Peyer's patch (tissue), 4 donors: Measurements from ENCODE around the gene ZNF407.

Source experiments
- POLR2A ChIP-seq, 2 donors: fragments of 450-650 bp; IDR thresholded peaks; one replicate each; pipeline ENCODE4 v1.5.1; 2017; ENCODE audit warnings: antibody characterized with exemption in 2 of 2, mild to moderate bottlenecking in 2 of 2, moderate library complexity in 2 of 2
- TF ChIP-seq, protein P1 (sequence below), 6 experiments: fragments of 450-650 bp in 4 of 6; fragments of 200-600 bp in 2 of 6; sonication (generic) in 1 of 6; IDR thresholded peaks; one replicate each; pipeline ENCODE4 v1.5.1; 2017 to 2019; ENCODE audit warnings: antibody characterized with exemption in 6 of 6, mild to moderate bottlenecking in 3 of 6, moderate library complexity in 1 of 6

DNA sequence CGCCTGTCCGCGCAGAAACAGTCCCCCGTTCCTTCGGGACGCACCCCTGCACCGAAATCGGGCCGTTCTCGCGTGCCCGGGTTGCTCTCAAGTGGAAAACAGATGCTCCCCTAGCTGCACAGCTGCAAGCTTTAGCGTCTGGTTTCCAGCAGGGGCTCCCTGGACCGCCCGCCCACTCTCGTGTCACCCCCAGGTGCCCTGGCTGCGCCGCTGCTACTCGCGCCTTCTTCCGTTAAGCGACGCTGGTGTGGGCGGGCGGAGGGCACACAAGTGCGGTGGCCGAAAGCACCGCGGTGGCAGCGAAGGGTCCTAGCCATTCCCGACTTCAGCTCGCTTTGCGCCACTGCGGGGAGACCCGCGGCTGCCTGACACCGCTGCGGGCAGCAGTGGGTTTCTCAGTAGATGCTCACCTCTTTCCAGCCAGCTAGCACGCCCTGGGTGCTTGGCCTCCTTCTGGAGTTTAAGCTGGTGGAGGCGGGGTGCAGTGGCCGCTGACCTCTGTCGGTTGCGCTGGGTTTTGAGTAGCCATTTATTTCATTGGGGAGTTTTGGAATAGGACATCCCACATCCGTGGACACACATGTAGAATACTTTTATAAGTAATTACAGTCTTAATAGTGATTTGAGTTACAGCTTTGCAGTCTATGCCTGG is 806 bp downstream of the ZNF407 start:
- TF ChIP-seq, protein P1, sequence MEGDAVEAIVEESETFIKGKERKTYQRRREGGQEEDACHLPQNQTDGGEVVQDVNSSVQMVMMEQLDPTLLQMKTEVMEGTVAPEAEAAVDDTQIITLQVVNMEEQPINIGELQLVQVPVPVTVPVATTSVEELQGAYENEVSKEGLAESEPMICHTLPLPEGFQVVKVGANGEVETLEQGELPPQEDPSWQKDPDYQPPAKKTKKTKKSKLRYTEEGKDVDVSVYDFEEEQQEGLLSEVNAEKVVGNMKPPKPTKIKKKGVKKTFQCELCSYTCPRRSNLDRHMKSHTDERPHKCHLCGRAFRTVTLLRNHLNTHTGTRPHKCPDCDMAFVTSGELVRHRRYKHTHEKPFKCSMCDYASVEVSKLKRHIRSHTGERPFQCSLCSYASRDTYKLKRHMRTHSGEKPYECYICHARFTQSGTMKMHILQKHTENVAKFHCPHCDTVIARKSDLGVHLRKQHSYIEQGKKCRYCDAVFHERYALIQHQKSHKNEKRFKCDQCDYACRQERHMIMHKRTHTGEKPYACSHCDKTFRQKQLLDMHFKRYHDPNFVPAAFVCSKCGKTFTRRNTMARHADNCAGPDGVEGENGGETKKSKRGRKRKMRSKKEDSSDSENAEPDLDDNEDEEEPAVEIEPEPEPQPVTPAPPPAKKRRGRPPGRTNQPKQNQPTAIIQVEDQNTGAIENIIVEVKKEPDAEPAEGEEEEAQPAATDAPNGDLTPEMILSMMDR (IDR thresholded peaks at IDR 0.05): peak in 2 of 6 experiments; percentile 5 to 6
- no peak for TF ChIP-seq POLR2A (IDR thresholded peaks at IDR 0.05)
